Renal pelvis (tissue), 4 donors: ENCODE measurements around the gene TMEM80. TPM values are rescaled to one million over a fixed set of nuclear protein-coding genes. Genes with fewer than 3 reads are reported as not detected.
"Not testable (repeated sequence)": the region's sequence is repeated elsewhere in the genome, so short reads cannot be mapped to it uniquely, and the experiment has no call there.

ENCODE experiments used
- DNase-seq: peaks from one replicate; pipeline ENCODE4 v3.0.0-alpha.2; 2013
- polyA plus RNA-seq, 3 donors: library from polyadenylated mRNA; unstranded; fragments of 120-200 nt; gene quantifications; one replicate each; pipeline ENCODE4 v1.2.1, GENCODE V29; 2013; ENCODE audit not compliant: insufficient read length in 3 of 3

The TMEM80 gene
- polyA plus RNA-seq, 3 donors, result 41.9 to 62.1 (median 59.9) TPM

GRCh38 chr11:720017-720641, 24.5 kb downstream of the TMEM80 start:
- no peak for DNase-seq

GRCh38 chr11:720642-721246, 25.1 kb downstream of the TMEM80 start:
- DNase-seq, result no peak

- no peak for DNase-seq
Measured at GRCh38 chr11:721247-721740, 25.7 kb downstream of the TMEM80 start.

GRCh38 chr11:721741-722345, 26.2 kb downstream of the TMEM80 start:
- DNase-seq, result no peak

GRCh38 chr11:722346-722811, 26.8 kb downstream of the TMEM80 start:
- DNase-seq, result no peak

GRCh38 chr11:723120-723883, 27.7 kb downstream of the TMEM80 start:
- no peak for DNase-seq

GRCh38 chr11:724049-724777, 28.6 kb downstream of the TMEM80 start:
- no peak for DNase-seq

- no peak for DNase-seq
Measured at GRCh38 chr11:724778-725386, 29.3 kb downstream of the TMEM80 start.

- DNase-seq, result no peak
Measured at GRCh38 chr11:725624-726202, 30.1 kb downstream of the TMEM80 start.

GRCh38 chr11:726278-727220, 30.9 kb downstream of the TMEM80 start:
- DNase-seq, result no peak

GRCh38 chr11:727281-727701, 31.7 kb downstream of the TMEM80 start:
- no peak for DNase-seq

GRCh38 chr11:727859-728748, 32.5 kb downstream of the TMEM80 start:
- no peak for DNase-seq

GRCh38 chr11:728901-729491, 33.4 kb downstream of the TMEM80 start:
- DNase-seq, result no peak

- DNase-seq, result no peak
Measured at GRCh38 chr11:729492-730074, 34.0 kb downstream of the TMEM80 start.

- DNase-seq, result no peak
Measured at GRCh38 chr11:733072-733471, 37.5 kb downstream of the TMEM80 start.

- not testable (repeated sequence) for DNase-seq
Measured at GRCh38 chr11:734541-734940, 38.9 kb downstream of the TMEM80 start.

GRCh38 chr11:737366-737765, 41.8 kb downstream of the TMEM80 start:
- DNase-seq, result no peak

- DNase-seq, result not testable (repeated sequence)
Measured at GRCh38 chr11:737899-738298, 42.3 kb downstream of the TMEM80 start.
